Smooth muscle cell (in vitro differentiated cells): ENCODE data around the gene TRABD. TPM values are rescaled to one million over a fixed set of nuclear protein-coding genes. Genes with fewer than 3 reads are reported as not detected.

Experiments used
- DNase-seq: peaks from one replicate; lab custom pipeline; 2025; ENCODE audit not compliant: unreplicated experiment; lab: John Stamatoyannopoulos, UW
- H2AFZ ChIP-seq: fragments of 200-600 bp; sonication (generic); 2 replicates; pipeline ENCODE4 v1.6.0; 2016; ENCODE audit warnings: antibody characterized with exemption, low read depth, mild to moderate bottlenecking
- H3F3A ChIP-seq: fragments of 200-600 bp; sonication (generic); 2 replicates; pipeline ENCODE4 v1.6.0; 2017; ENCODE audit warnings: antibody characterized with exemption, low read depth
- H3K27ac ChIP-seq: fragments of 200-600 bp; sonication (generic); 2 replicates; pipeline ENCODE4 v1.5.1; 2016; ENCODE audit warnings: low read depth, mild to moderate bottlenecking
- H3K27me3 ChIP-seq: fragments of 200-600 bp; sonication (generic); 2 replicates; pipeline ENCODE4 v1.6.1; 2016; ENCODE audit warnings: low read depth, mild to moderate bottlenecking
- H3K36me3 ChIP-seq: fragments of 200-600 bp; sonication (generic); 2 replicates; pipeline ENCODE4 v1.5.1; 2016; ENCODE audit warnings: low read depth
- H3K4me1 ChIP-seq: fragments of 200-600 bp; sonication (generic); 2 replicates; pipeline ENCODE4 v1.5.1; 2016; ENCODE audit warnings: low read depth
- H3K4me2 ChIP-seq: fragments of 200-600 bp; sonication (generic); 2 replicates; pipeline ENCODE4 v1.6.0; 2016; ENCODE audit warnings: mild to moderate bottlenecking
- H3K4me3 ChIP-seq: fragments of 200-600 bp; sonication (generic); 2 replicates; pipeline ENCODE4 v1.5.1; 2016; ENCODE audit warnings: mild to moderate bottlenecking
- H3K79me2 ChIP-seq: fragments of 200-600 bp; sonication (generic); 2 replicates; pipeline ENCODE4 v1.6.0; 2016; ENCODE audit warnings: low read depth, mild to moderate bottlenecking
- H3K9ac ChIP-seq: fragments of 200-600 bp; sonication (generic); 2 replicates; pipeline ENCODE4 v1.6.0; 2016; ENCODE audit warnings: low read depth
- H3K9me3 ChIP-seq: fragments of 200-600 bp; sonication (generic); replicated peaks from 2 replicates; pipeline ENCODE4 v1.5.1; 2016; ENCODE audit warnings: low read depth
- H4K20me1 ChIP-seq: fragments of 200-600 bp; sonication (generic); 2 replicates; pipeline ENCODE4 v1.6.0; 2016; ENCODE audit warnings: low read depth
- CTCF ChIP-seq: fragments of 200-600 bp; sonication (generic); IDR thresholded peaks from 2 replicates; pipeline ENCODE4 v1.5.1; 2017; ENCODE audit warnings: borderline replicate concordance, mild to moderate bottlenecking, antibody characterized with exemption; ENCODE audit not compliant: insufficient read depth, poor library complexity, severe bottlenecking
- WGBS: methylation state at CpG from one replicate; pipeline ENCODE4 v1.1.7; 2016; ENCODE audit warnings: low lambda C conversion rate; 5-methylcytosine and 5-hydroxymethylcytosine counted together
- polyA plus RNA-seq: library from polyadenylated mRNA; unstranded; fragments of >200 nt; fragmentation: Nextera tagmentation; extraction: Ambion mirVana; gene quantifications from 2 replicates; pipeline ENCODE4 v1.2.1, GENCODE V29; 2016
- total RNA-seq: library from RNA; depleted of rRNA; stranded (reverse); fragments of >200 nt; gene quantifications from 2 replicates; pipeline ENCODE4 v1.2.3, GENCODE V29; 2014

The TRABD gene
- total and polyA plus RNA-seq, 2 experiments from 2014 or later: 17.8 to 58.5 TPM

GRCh38 chr22:50153756-50154140 is 32.0 kb upstream of the TRABD start:
- Histone ChIP-seq H3K4me2 (no peak overlapping the region), H3F3A (no peaks in the 10 kb centered on the region), H3K9me3 (no peaks in the 10 kb centered on the region), H4K20me1 (no peaks in the 10 kb centered on the region), H2AFZ (no peak overlapping the region), H3K9ac (no peak overlapping the region), H3K4me1 (no peaks in the 10 kb centered on the region), H3K27me3 (no peaks in the 10 kb centered on the region), H3K27ac (no peak overlapping the region), H3K36me3 (no peaks in the 10 kb centered on the region), H3K4me3 (no peak overlapping the region), H3K79me2 (no peaks in the 10 kb centered on the region)
- no peak for DNase-seq
- WGBS: 95% methylated on average over 7 of the region's 7 CpGs
- no peak for TF ChIP-seq CTCF

DNA sequence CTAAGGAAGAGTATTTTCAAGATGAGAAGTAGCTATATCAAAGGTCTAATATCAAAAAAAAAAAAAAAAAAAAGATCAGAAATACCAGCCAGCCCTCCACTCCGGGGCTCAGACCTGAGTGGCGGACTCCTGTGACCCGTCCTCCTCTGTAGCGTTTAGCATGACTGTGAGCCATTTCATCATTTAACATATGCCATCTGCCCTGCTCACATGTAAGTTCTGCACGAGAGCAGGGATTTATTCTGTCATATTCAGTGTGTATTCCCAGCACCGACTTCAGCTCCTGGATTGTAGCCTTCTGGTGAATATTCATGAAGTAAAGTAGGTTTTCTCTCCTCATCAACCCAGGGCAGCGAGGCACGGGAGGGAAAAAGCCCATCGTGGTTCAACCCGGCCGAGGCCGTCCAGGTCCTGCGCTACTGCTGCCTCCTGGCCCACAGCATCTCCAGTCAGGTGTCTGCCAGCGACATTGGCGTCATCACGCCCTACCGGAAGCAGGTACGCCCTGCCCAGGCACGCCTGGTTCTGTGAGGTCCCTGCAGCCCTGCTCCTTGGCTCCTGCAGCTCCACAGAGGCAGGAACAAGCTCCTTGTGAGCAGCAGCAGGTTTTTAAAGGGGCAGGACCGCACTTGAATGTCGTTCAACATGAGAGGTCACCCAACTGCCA is 27.9 kb upstream of the TRABD start:
- no peak overlapping the region for H2AFZ ChIP-seq
- H3K79me2 ChIP-seq: no peaks in the 10 kb centered on the region
- H3K9me3 ChIP-seq: no peaks in the 10 kb centered on the region
- H3K4me1 ChIP-seq: no peaks in the 10 kb centered on the region
- no peak for DNase-seq
- no peaks in the 10 kb centered on the region for H4K20me1 ChIP-seq
- 86% methylated on average over 21 of the region's 21 CpGs for WGBS
- H3K4me3 ChIP-seq: no peak overlapping the region
- no peak overlapping the region for H3K27ac ChIP-seq
- H3K9ac ChIP-seq: no peak overlapping the region
- no peak overlapping the region for H3K4me2 ChIP-seq
- H3K27me3 ChIP-seq: peaks cover 3% of the 10 kb centered on the region
- H3K36me3 ChIP-seq: no peaks in the 10 kb centered on the region
- TF ChIP-seq CTCF: no peak
- H3F3A ChIP-seq: no peaks in the 10 kb centered on the region

- Histone ChIP-seq H2AFZ (no peak overlapping the region), H3K4me1 (no peaks in the 10 kb centered on the region), H3F3A (no peaks in the 10 kb centered on the region), H3K4me2 (no peak overlapping the region), H3K9me3 (no peaks in the 10 kb centered on the region), H4K20me1 (no peaks in the 10 kb centered on the region), H3K27ac (no peak overlapping the region), H3K9ac (no peak overlapping the region), H3K79me2 (no peaks in the 10 kb centered on the region), H3K36me3 (no peaks in the 10 kb centered on the region), H3K4me3 (no peak overlapping the region), H3K27me3 (peaks cover 3% of the 10 kb centered on the region)
- DNase-seq: no peak
- TF ChIP-seq CTCF: no peak
- 83% methylated on average over 6 of the region's 7 CpGs for WGBS
Measured at GRCh38 chr22:50160947-50161346, 24.8 kb upstream of the TRABD start.
